A549 (cell line): ENCODE measurements around the gene RFTN2. TPM values are rescaled to one million over a fixed set of nuclear protein-coding genes. Genes with fewer than 3 reads are reported as not detected.

ENCODE experiments used
- ATAC-seq, 2 experiments: fragments of 200-7000 bp in 1 of 2; fragments of >200 bp in 1 of 2; cut with Nextera tagmentation in 1 of 2; cut with Tn5 transposase in 1 of 2; 3 replicates each; pipeline versions ENCODE4 v1.8.0 to v1.9.1; 2018 to 2020; ENCODE audit warnings: mild to moderate bottlenecking in 1 of 2, moderate library complexity in 1 of 2
- CTCF ChIA-PET: fragments of 300-600 bp; sonication (Branson Sonifier 250); formaldehyde crosslinking; extraction: SDS; loops from one replicate; lab custom pipeline; 2021; ENCODE audit warnings: antibody characterized with exemption, inconsistent platforms; lab: Yijun Ruan, JAX
- POLR2A ChIA-PET: fragments of 350-600 bp; formaldehyde crosslinking; extraction: SDS; loops from one replicate; lab custom pipeline; 2021; ENCODE audit warnings: antibody characterized with exemption, inconsistent platforms; lab: Yijun Ruan, JAX
- DNase-seq, 2 experiments: peaks; one replicate each; pipeline versions ENCODE4 v3.0.0 to v3.0.0-alpha.2; 2011 to 2016; ENCODE audit warnings: low read depth in 1 of 2, low spot score in 1 of 2
- FAIRE-seq: peaks from 2 replicates; lab custom pipeline; 2011; peaks lifted over from hg19 to GRCh38; lab: Jason Lieb, UNC
- H3K27ac ChIP-seq, 2 experiments: fragments of >200 bp; sonication (Bioruptor Twin); formaldehyde crosslinking; 3 replicates each; pipeline ENCODE4 v1.5.1; 2016 to 2017
- H3K4me1 ChIP-seq: fragments of >200 bp; sonication (Bioruptor Twin); formaldehyde crosslinking; 3 replicates; pipeline ENCODE4 v1.6.1; 2016
- H3K4me2 ChIP-seq: fragments of >200 bp; sonication (Bioruptor Twin); formaldehyde crosslinking; 3 replicates; pipeline ENCODE4 v1.6.1; 2016
- H3K4me3 ChIP-seq: fragments of >200 bp; sonication (Bioruptor Twin); formaldehyde crosslinking; 3 replicates; pipeline ENCODE4 v1.5.1; 2016
- H3K9me3 ChIP-seq: fragments of >200 bp; sonication (Bioruptor Twin); formaldehyde crosslinking; 3 replicates; pipeline ENCODE4 v1.6.1; 2016
- ATOH8 ChIP-seq: fragments of 250-450 bp; sonication (Bioruptor Pico); IDR thresholded peaks from 2 replicates; pipeline ENCODE4 v1.5.0; 2020; ENCODE audit warnings: low read depth, mild to moderate bottlenecking, moderate library complexity
- BHLHE40 ChIP-seq: IDR thresholded peaks from 2 replicates; pipeline ENCODE4 v1.6.1; 2012; ENCODE audit warnings: low read depth, low read length, inconsistent platforms
- CBX2 ChIP-seq: fragments of 200-600 bp; sonication (generic); IDR thresholded peaks from 2 replicates; pipeline ENCODE4 v1.6.1; 2016; ENCODE audit warnings: low read depth, mild to moderate bottlenecking, borderline replicate concordance
- E2F6 ChIP-seq: IDR thresholded peaks from 2 replicates; pipeline ENCODE4 v1.6.1; 2012; ENCODE audit warnings: low read depth, borderline replicate concordance
- EHF ChIP-seq: fragments of 250-450 bp; sonication (Bioruptor Pico); IDR thresholded peaks from 2 replicates; pipeline ENCODE4 v1.5.0; 2020; ENCODE audit warnings: mild to moderate bottlenecking
- ELK1 ChIP-seq: fragments of 150-350 bp; IDR thresholded peaks from 2 replicates; pipeline ENCODE4 v1.6.1; 2014; ENCODE audit warnings: low read depth, mild to moderate bottlenecking, low read length
- ESRRA ChIP-seq: fragments of 150-350 bp; IDR thresholded peaks from 2 replicates; pipeline ENCODE4 v1.6.1; 2014; ENCODE audit warnings: mild to moderate bottlenecking, low read length, borderline replicate concordance
- FOXS1 ChIP-seq: fragments of 250-450 bp; sonication (Bioruptor Pico); IDR thresholded peaks from 2 replicates; pipeline ENCODE4 v1.5.0; 2020; ENCODE audit warnings: mild to moderate bottlenecking, moderate library complexity
- HES2 ChIP-seq: fragments of >200 bp; sonication (Bioruptor Twin); formaldehyde crosslinking; IDR thresholded peaks from 2 replicates; pipeline ENCODE4 v1.6.1; 2016
- HEYL ChIP-seq: fragments of 250-450 bp; sonication (Bioruptor Pico); IDR thresholded peaks from 2 replicates; pipeline ENCODE4 v1.8.0; 2021; ENCODE audit warnings: mild to moderate bottlenecking, moderate library complexity
- HOXA7 ChIP-seq: fragments of 250-450 bp; sonication (Bioruptor Pico); IDR thresholded peaks from 2 replicates; pipeline ENCODE4 v1.5.0; 2020; ENCODE audit warnings: mild to moderate bottlenecking, moderate library complexity
- JUNB ChIP-seq: fragments of >200 bp; sonication (Bioruptor Twin); formaldehyde crosslinking; IDR thresholded peaks from 2 replicates; pipeline ENCODE4 v1.6.1; 2016
- KDM1A ChIP-seq: fragments of 200-600 bp; sonication (generic); IDR thresholded peaks from 2 replicates; pipeline ENCODE4 v1.6.1; 2016; ENCODE audit warnings: low read depth, mild to moderate bottlenecking
- KDM5A ChIP-seq: fragments of 200-600 bp; sonication (generic); IDR thresholded peaks from 2 replicates; pipeline ENCODE4 v1.6.1; 2016; ENCODE audit warnings: antibody characterized with exemption, mild to moderate bottlenecking
- MYC ChIP-seq: IDR thresholded peaks from 2 replicates; pipeline ENCODE4 v1.6.1; 2012; ENCODE audit warnings: mild to moderate bottlenecking, inconsistent platforms, low read length, improper control_type of control experiment, borderline replicate concordance
- NFE2L2 ChIP-seq: fragments of 150-350 bp; conservative IDR thresholded peaks from 2 replicates; pipeline ENCODE4 v1.6.1; 2014; ENCODE audit warnings: low read length
- NPAS2 ChIP-seq: fragments of 250-450 bp; sonication (Bioruptor Pico); IDR thresholded peaks from 2 replicates; pipeline ENCODE4 v1.8.0; 2022; ENCODE audit warnings: mild to moderate bottlenecking, moderate library complexity, borderline replicate concordance
- PHF8 ChIP-seq: fragments of 200-600 bp; sonication (generic); IDR thresholded peaks from 2 replicates; pipeline ENCODE4 v1.6.1; 2016; ENCODE audit warnings: low read depth, mild to moderate bottlenecking, antibody characterized with exemption, moderate library complexity, borderline replicate concordance
- REST ChIP-seq: fragments of 200-600 bp; sonication (generic); IDR thresholded peaks from 2 replicates; pipeline ENCODE4 v1.6.1; 2016; ENCODE audit warnings: antibody characterized with exemption, mild to moderate bottlenecking, moderate library complexity
- RNF2 ChIP-seq: fragments of 200-600 bp; sonication (generic); IDR thresholded peaks from 2 replicates; pipeline ENCODE4 v1.6.1; 2016; ENCODE audit warnings: low read depth, mild to moderate bottlenecking, antibody characterized with exemption, moderate library complexity, borderline replicate concordance
- TP53 ChIP-seq: fragments of 250-450 bp; sonication (Bioruptor Pico); IDR thresholded peaks from 2 replicates; pipeline ENCODE4 v1.5.0; 2021; ENCODE audit warnings: mild to moderate bottlenecking, moderate library complexity
- USF2 ChIP-seq: fragments of 450-650 bp; IDR thresholded peaks from 2 replicates; pipeline ENCODE4 v1.6.1; 2014; ENCODE audit warnings: antibody characterized with exemption
- ZC3H11A ChIP-seq: fragments of 450-650 bp; IDR thresholded peaks from 2 replicates; pipeline ENCODE4 v1.6.1; 2014; ENCODE audit warnings: antibody characterized with exemption, mild to moderate bottlenecking
- ZFP36 ChIP-seq: fragments of 450-650 bp; IDR thresholded peaks from 2 replicates; pipeline ENCODE4 v1.6.1; 2014; ENCODE audit warnings: borderline replicate concordance; ENCODE audit not compliant: partially characterized antibody
- WGBS: methylation state at CpG from one replicate; pipeline ENCODE4 v1.1.6; 2017; ENCODE audit errors: missing lambda C conversion rate; 5-methylcytosine and 5-hydroxymethylcytosine counted together
- polyA plus RNA-seq, 4 experiments: library from polyadenylated mRNA; depleted of rRNA in 3 of 4; stranded (reverse); fragments of >200 nt; fragmentation: RNase III in 1 of 4; extraction: RNeasy Plus Mini Kit Qiagen cat#74134 plus additional on column Dnase treatment in 1 of 4; gene quantifications; 2 replicates in 3 of 4; 3 replicates in 1 of 4; pipeline ENCODE4 v1.2.3, GENCODE V29; 2011 to 2017

Gene RFTN2
- polyA plus RNA-seq, 2 of the 4 experiments (the other 2 are of a cell fraction) = 0.03 to 0.17 TPM

- WGBS = 13% methylated on average over 1 of the region's 1 CpG
- Histone ChIP-seq H3K4me3 (no peak overlapping the region), H3K4me1 (no peaks in the 10 kb centered on the region), H3K9me3 (no peaks in the 10 kb centered on the region), H3K27ac (no peak overlapping the region), H3K4me2 (no peak overlapping the region)
- ATAC-seq (no peak), FAIRE-seq (no peak), DNase-seq (no peak)
- POLR2A ChIA-PET = no interaction called here
- CTCF ChIA-PET = no interaction called here
- TF ChIP-seq JUNB = no peak
- TF ChIP-seq CBX2 = no peak
- TF ChIP-seq HOXA7 (CRISPR knock-in tag) = no peak
- TF ChIP-seq MYC = no peak
- TF ChIP-seq ZC3H11A = no peak
- no peak for TF ChIP-seq ELK1
- no peak for TF ChIP-seq ZFP36
- TF ChIP-seq BHLHE40 = no peak
- no peak for TF ChIP-seq TP53
- TF ChIP-seq HEYL = no peak
- no peak for TF ChIP-seq FOXS1 (CRISPR knock-in tag)
- TF ChIP-seq KDM5A = no peak
- TF ChIP-seq RNF2 = no peak
Observed at GRCh38 chr2:197674060-197674459, 1.3 kb downstream of the RFTN2 start.

- CTCF ChIA-PET = no interaction called here
- no peak overlapping the region for H3K4me3 ChIP-seq
- TF ChIP-seq ATOH8 (CRISPR knock-in tag) (no peak), ESRRA (no peak), USF2 (no peak), CBX2 (no peak)
- TF ChIP-seq, all 56 proteins: peak for 0
- POLR2A ChIA-PET = no interaction called here
- no peak overlapping the region for H3K27ac ChIP-seq
- no peaks in the 10 kb centered on the region for H3K9me3 ChIP-seq
- 21% methylated on average over 1 of the region's 1 CpG for WGBS
- H3K4me1 ChIP-seq = no peaks in the 10 kb centered on the region
- no peak for FAIRE-seq
- no peak for ATAC-seq
- no peak overlapping the region for H3K4me2 ChIP-seq
- DNase-seq = no peak
Observed at GRCh38 chr2:197673606-197674005, 1.8 kb downstream of the RFTN2 start.

- FAIRE-seq (no peak), ATAC-seq (no peak; a peak in 1 of 6 replicates), DNase-seq (no peak)
- H3K9me3 ChIP-seq = no peaks in the 10 kb centered on the region
- no peak overlapping the region for H3K4me3 ChIP-seq
- CTCF ChIA-PET = no interaction called here
- WGBS = 80% methylated on average over 5 of the region's 5 CpGs
- TF ChIP-seq HES2 = no peak
- TF ChIP-seq REST = no peak
- TF ChIP-seq RNF2 = no peak
- TF ChIP-seq EHF (CRISPR knock-in tag) = no peak
- TF ChIP-seq PHF8 = no peak
- no peak for TF ChIP-seq NPAS2
- no peak for TF ChIP-seq ESRRA
- no peak for TF ChIP-seq ATOH8 (CRISPR knock-in tag)
- no peak for TF ChIP-seq KDM1A
- no peak for TF ChIP-seq NFE2L2
- TF ChIP-seq E2F6 = no peak
- POLR2A ChIA-PET = no interaction called here
- H3K4me1 ChIP-seq = no peaks in the 10 kb centered on the region
- H3K27ac ChIP-seq = no peak overlapping the region
- no peak overlapping the region for H3K4me2 ChIP-seq
Observed at GRCh38 chr2:197673106-197673505, 2.3 kb downstream of the RFTN2 start.
